Melanocyte of skin (primary cell): ENCODE measurements around the gene GSPT1. TPM values are rescaled to one million over a fixed set of nuclear protein-coding genes. Genes with fewer than 3 reads are reported as not detected.

Experiments used
- small RNA-seq, 2 donors: library from RNA; depleted of rRNA; stranded (forward); fragments of <200 nt; gene quantifications; one replicate each; pipeline ENCODE3, GENCODE V24; 2012
- total RNA-seq, 2 donors: library from RNA; depleted of rRNA; stranded (reverse); fragments of >200 nt; gene quantifications; 2 replicates each; pipeline ENCODE4 v1.2.3, GENCODE V29; 2012

The GSPT1 gene
- total RNA-seq: 100 to 1,000 TPM in 1 of 2 donors, 10 to 100 TPM in 1; 70.5 to 114 TPM

GRCh38 chr16:11915644-11916523 lies at the start of gene GSPT1:
GSPT1 (minus strand) TSS chr16:11915956; CDS start chr16:11915720, 236 bp downstream.

DNA sequence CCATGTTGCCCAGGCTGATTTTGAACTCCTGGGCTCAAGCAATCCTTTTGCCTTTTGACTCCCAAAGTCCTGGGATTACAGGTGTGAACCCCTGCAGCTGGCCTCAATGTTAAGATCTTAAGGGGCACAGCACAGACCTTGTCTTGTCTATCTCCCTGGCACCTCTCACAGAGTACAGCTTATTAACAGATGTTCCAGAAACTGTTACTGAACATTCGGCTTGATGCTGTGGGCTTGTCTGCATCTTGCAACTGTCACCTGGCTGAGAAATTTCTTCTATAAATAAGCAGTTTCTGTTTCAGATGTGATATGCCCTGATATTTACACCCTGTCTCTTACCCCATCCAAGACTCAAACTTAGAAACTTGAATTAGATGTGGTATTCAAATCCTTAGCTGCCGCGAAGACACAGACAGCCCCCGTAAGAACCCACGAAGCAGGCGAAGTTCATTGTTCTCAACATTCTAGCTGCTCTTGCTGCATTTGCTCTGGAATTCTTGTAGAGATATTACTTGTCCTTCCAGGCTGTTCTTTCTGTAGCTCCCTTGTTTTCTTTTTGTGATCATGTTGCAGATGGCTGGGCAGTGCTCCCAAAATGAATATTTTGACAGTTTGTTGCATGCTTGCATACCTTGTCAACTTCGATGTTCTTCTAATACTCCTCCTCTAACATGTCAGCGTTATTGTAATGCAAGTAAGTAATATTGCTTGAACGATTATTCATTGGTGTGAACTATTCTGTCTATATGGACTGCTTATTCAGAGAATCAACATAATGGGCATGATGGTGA lies 49.2 kb upstream of the GSPT1 start, which contains the start of gene TNFRSF17:
TNFRSF17 (plus strand) TSS at position 450 of the 791 bp plus-strand sequence; CDS start at position 565, 115 bp downstream.

GRCh38 chr16:11941945-11942344 lies 26.2 kb upstream of the GSPT1 start, which contains the start of gene NPIPB2:
NPIPB2 (minus strand) TSS chr16:11942045; CDS start chr16:11942045, 0 bp downstream.

GRCh38 chr16:11851294-11852091 lies 64.3 kb downstream of the GSPT1 start, which contains the start of gene RSL1D1:
RSL1D1 (minus strand) TSS chr16:11851542; CDS start chr16:11851512, 30 bp downstream.

Small RNA genes within 50 kb of the gene (small RNA-seq; reads per million reads assigned to genes)
- 0 reads per million in 2 donors for gene AC007216.5
- 0.09 to 0.81 reads per million in 2 donors for gene COX6CP1

Other genes starting within 250 kb of the GSPT1 start
- 10 to 100 TPM; 26.0 to 37.5 TPM for gene SNN, start 247.5 kb downstream of the GSPT1 start, total RNA-seq
- gene TXNDC11, start 173.1 kb downstream of the GSPT1 start, total RNA-seq: 10 to 100 TPM; 27.9 to 32.0 TPM
- 10 to 100 TPM; 22.0 to 39.0 TPM for gene ZC3H7A, start 118.7 kb downstream of the GSPT1 start, total RNA-seq
- gene RSL1D1, start 64.4 kb downstream of the GSPT1 start, total RNA-seq: 100 to 1,000 TPM in 1 of 2 donors, 10 to 100 TPM in 1; 93.9 to 124 TPM
- 1 to 10 TPM in 1 of 2 donors, under 1 TPM in 1; 0.34 to 8.0 TPM for gene NPIPB2, start 26.1 kb upstream of the GSPT1 start, total RNA-seq
- not detected for gene TNFRSF17, start 49.3 kb upstream of the GSPT1 start, total RNA-seq
- 10 to 100 TPM; 10.3 to 18.9 TPM for gene SNX29, start 60.8 kb upstream of the GSPT1 start, total RNA-seq